Pancreas (tissue), 10 donors: Measurements from ENCODE around the gene RHO. TPM values are rescaled to one million over a fixed set of nuclear protein-coding genes. Genes with fewer than 3 reads are reported as not detected.

Source experiments
- ATAC-seq, 4 donors: fragments of 200-7000 bp; cut with Tn5 transposase; one replicate each; pipeline versions ENCODE4 v1.8.0 to v1.9.1; 2020; ENCODE audit warnings: mild to moderate bottlenecking in 4 of 4, moderate library complexity in 4 of 4
- DNase-seq, 6 donors: peaks; one replicate each; pipeline ENCODE4 v3.0.0-alpha.2; 2020
- FAIRE-seq: peaks from 2 replicates; lab custom pipeline; 2012; peaks lifted over from hg19 to GRCh38; lab: Jason Lieb, UNC
- H3K27ac ChIP-seq, 4 donors: fragments of 200-600 bp; sonication (generic); 1 replicate in 3 of 4; 2 replicates in 1 of 4; pipeline versions ENCODE4 v1.5.0 to v1.8.0; 2020
- H3K27me3 ChIP-seq, 4 donors: fragments of 200-600 bp; one replicate each; pipeline ENCODE4 v1.8.0; 2021
- H3K36me3 ChIP-seq, 3 donors: fragments of 200-600 bp; sonication (generic) in 1 of 3; one replicate each; pipeline versions ENCODE4 v1.5.0 to v1.8.0; 2020 to 2021
- H3K4me1 ChIP-seq, 3 donors: fragments of 200-600 bp; one replicate each; pipeline ENCODE4 v1.8.0; 2021
- H3K4me3 ChIP-seq, 4 donors: fragments of 200-600 bp; sonication (generic) in 2 of 4; one replicate each; pipeline versions ENCODE4 v1.5.0 to v1.8.0; 2020 to 2021
- H3K9me3 ChIP-seq, 4 donors: fragments of 200-600 bp; one replicate each; pipeline ENCODE4 v1.8.0; 2021
- CTCF ChIP-seq, 4 donors: fragments of 200-600 bp; sonication (generic) in 3 of 4; IDR thresholded peaks; one replicate each; pipeline versions ENCODE4 v1.5.0 to v1.8.0; 2021; ENCODE audit warnings: antibody characterized with exemption in 4 of 4
- WGBS, 2 donors: extraction: QIAGEN DNeasy Blood & Tissue Kit; methylation state at CpG; one replicate each; pipeline ENCODE4 v1.1.7; 2013; 5-methylcytosine and 5-hydroxymethylcytosine counted together
- intact Hi-C, 3 donors: fragments of 100-400 bp; cut with DNase I; formaldehyde crosslinking; loops; one replicate each; pipeline versions ENCODE4 v1.11.1 to v1.14.2; 2022
- polyA plus RNA-seq, 2 donors: library from polyadenylated mRNA; stranded (reverse); fragments of 200-250 nt; gene quantifications; one replicate each; pipeline ENCODE4 v1.2.3, GENCODE V29; 2013
- total RNA-seq, 6 donors: library from RNA; stranded (reverse); fragmentation: NEBNext Ultra II Directional in 4 of 6; extraction: Animal tissue kit (Norgen Biotek cat#: 25700) in 4 of 6; gene quantifications; one replicate each; pipeline versions ENCODE4 v1.2.1 to v1.2.4, GENCODE V29; 2021 to 2023
- donor health status: healthy with polysubstance abuse.
- donor health status: DM: no; HTN: no; CAD: no; lungs with moderate emphysema.
- donor health status: DM: no; HTN: no; CAD: no.
- donor health status: control.
- donor health status: control.
- donor health status: Bipolar disorder and iron deficiency.
- donor health status: DM: yes; HTN: yes; CAD: no.
- donor health status: DM: no; HTN: no; CAD: no.
- donor health status: DM: no; HTN: no; CAD: no.
- donor health status: DM: yes; HTN: yes; CAD: no.

Gene RHO
- total and polyA plus RNA-seq, 8 donors: 0.05 TPM; not detected in 7

GRCh38 chr3:129569856-129570255, 41.4 kb downstream of the RHO start:
- Histone ChIP-seq H3K27me3 (no peaks in the 10 kb centered on the region), H3K36me3 (no peaks in the 10 kb centered on the region), H3K9me3 (no peaks in the 10 kb centered on the region), H3K27ac (no peak overlapping the region), H3K4me3 (no peak overlapping the region), H3K4me1 (no peaks in the 10 kb centered on the region)
- TF ChIP-seq CTCF (IDR thresholded peaks at IDR 0.05): no peak
- FAIRE-seq: no peak
- no peak for ATAC-seq
- intact Hi-C loops: no loop called here
- DNase-seq: no peak
- WGBS, 2 donors: 91 to 96% methylated on average over 7 of the region's 7 CpGs

- no peak for FAIRE-seq
- H3K36me3 ChIP-seq: no peaks in the 10 kb centered on the region
- no peak for ATAC-seq
These were observed 43.4 kb downstream of the RHO start for GRCh38 chr3:129571605-129572547.

GRCh38 chr3:129572603-129573002, 44.2 kb downstream of the RHO start:
- WGBS, 2 donors: 85 to 89% methylated on average over 17 to 18 of the region's 18 CpGs

More at GRCh38 chr3:129571605-129572547, 43.4 kb downstream of the RHO start:
- intact Hi-C loops: no loop called here
- no peaks in the 10 kb centered on the region for H3K9me3 ChIP-seq
- H3K27ac ChIP-seq: no peak overlapping the region
- DNase-seq: no peak
- 91 to 95% methylated on average over 22 of the region's 22 CpGs for WGBS, 2 donors
- no peak overlapping the region for H3K4me3 ChIP-seq
- H3K4me1 ChIP-seq: peaks cover 0 to 7% (median 3%) of the 10 kb centered on the region in 3 donors
- H3K27me3 ChIP-seq: no peaks in the 10 kb centered on the region
- TF ChIP-seq CTCF (IDR thresholded peaks at IDR 0.05): no peak

DNA sequence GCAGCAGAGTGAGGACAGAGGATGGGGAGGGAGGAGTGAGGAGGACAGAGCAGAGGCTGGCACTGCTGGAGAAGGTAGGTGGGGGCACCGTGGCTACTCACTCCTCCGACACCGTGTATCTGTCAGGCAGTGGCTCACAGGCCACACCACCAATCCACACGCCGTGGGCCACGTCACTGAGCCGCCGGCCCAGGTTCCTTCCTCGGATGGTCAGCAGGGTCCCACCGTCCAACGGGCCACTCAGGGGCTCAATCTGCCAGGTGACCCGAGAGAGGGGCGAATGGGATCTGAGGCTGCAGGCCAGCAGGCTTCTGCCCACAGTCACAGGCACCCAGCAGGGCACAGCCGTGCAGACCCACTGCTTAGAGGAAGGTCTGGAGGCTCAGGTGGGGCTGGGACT, 45.1 kb downstream of the RHO start:
- Histone ChIP-seq H3K27me3 (no peaks in the 10 kb centered on the region), H3K27ac (no peak overlapping the region), H3K4me1 (peaks cover 0 to 14% (median 7%) of the 10 kb centered on the region in 3 donors), H3K9me3 (no peaks in the 10 kb centered on the region), H3K36me3 (no peaks in the 10 kb centered on the region), H3K4me3 (no peak overlapping the region)
- DNase-seq (no peak), FAIRE-seq (no peak), ATAC-seq (no peak)
- TF ChIP-seq CTCF (IDR thresholded peaks at IDR 0.05): no peak
- intact Hi-C loops: no loop called here
- 90 to 92% methylated on average over 14 of the region's 14 CpGs for WGBS, 2 donors

More at GRCh38 chr3:129572603-129573002, 44.2 kb downstream of the RHO start:
- intact Hi-C loops: no loop called here
- no peak for ATAC-seq
- no peak for DNase-seq
- Histone ChIP-seq H3K4me1 (peaks cover 0 to 12% (median 7%) of the 10 kb centered on the region in 3 donors), H3K27me3 (no peaks in the 10 kb centered on the region), H3K4me3 (no peak overlapping the region), H3K9me3 (no peaks in the 10 kb centered on the region), H3K27ac (no peak overlapping the region), H3K36me3 (no peaks in the 10 kb centered on the region)
- no peak for FAIRE-seq
- no peak for TF ChIP-seq CTCF (IDR thresholded peaks at IDR 0.05)

DNA sequence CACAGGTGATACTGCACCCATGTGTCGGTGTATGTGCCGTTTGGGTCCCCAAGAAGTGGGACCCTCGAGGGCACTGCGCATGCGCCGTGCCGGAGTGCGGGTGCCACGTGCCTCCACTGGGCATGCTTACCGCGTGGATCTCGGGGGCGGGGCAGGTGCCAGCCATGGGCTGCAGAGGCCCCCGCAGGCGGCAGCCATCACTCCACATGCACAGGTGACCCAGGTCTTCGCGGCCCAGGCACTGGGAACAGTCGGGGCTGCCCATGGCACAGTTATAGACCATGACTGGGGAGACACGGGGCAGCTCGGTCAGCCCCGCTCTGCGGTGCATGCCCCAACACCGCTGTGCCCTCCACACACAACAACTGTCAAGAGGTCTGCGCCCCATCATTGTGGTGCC, 45.8 kb downstream of the RHO start:
- no peak overlapping the region for H3K4me3 ChIP-seq
- no peaks in the 10 kb centered on the region for H3K36me3 ChIP-seq
- intact Hi-C loops: no loop called here
- no peaks in the 10 kb centered on the region for H3K27me3 ChIP-seq
- H3K9me3 ChIP-seq: no peaks in the 10 kb centered on the region
- no peak for DNase-seq
- WGBS, 2 donors: 92 to 95% methylated on average over 23 to 24 of the region's 24 CpGs
- TF ChIP-seq CTCF (IDR thresholded peaks at IDR 0.05): no peak
- no peak for FAIRE-seq
- no peak for ATAC-seq
- H3K4me1 ChIP-seq: peaks cover 0 to 14% (median 7%) of the 10 kb centered on the region in 3 donors
- no peak overlapping the region for H3K27ac ChIP-seq
